Measurements from ENCODE around the gene TINAG.

DNA sequence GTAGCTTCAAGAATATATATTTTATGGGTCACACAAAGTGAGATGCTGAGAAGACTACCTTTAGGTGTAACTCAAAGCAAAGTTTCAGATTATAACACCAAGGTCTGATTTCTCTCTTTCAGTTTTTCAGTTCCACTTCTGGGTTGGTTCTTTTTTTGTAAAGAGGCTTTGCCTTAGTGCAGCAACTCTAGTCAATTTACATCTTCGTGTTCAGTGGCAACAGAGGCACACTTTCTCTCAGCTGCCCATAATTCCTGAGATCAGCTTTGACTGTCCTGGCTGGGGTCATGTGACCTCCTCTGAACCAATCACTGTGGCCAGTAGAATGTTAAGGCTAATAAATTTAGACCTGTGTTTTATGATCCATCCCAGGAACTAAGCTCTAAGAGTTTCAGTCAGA is 120.2 kb downstream of the TINAG start:
- TF ChIP-seq, protein P1, sequence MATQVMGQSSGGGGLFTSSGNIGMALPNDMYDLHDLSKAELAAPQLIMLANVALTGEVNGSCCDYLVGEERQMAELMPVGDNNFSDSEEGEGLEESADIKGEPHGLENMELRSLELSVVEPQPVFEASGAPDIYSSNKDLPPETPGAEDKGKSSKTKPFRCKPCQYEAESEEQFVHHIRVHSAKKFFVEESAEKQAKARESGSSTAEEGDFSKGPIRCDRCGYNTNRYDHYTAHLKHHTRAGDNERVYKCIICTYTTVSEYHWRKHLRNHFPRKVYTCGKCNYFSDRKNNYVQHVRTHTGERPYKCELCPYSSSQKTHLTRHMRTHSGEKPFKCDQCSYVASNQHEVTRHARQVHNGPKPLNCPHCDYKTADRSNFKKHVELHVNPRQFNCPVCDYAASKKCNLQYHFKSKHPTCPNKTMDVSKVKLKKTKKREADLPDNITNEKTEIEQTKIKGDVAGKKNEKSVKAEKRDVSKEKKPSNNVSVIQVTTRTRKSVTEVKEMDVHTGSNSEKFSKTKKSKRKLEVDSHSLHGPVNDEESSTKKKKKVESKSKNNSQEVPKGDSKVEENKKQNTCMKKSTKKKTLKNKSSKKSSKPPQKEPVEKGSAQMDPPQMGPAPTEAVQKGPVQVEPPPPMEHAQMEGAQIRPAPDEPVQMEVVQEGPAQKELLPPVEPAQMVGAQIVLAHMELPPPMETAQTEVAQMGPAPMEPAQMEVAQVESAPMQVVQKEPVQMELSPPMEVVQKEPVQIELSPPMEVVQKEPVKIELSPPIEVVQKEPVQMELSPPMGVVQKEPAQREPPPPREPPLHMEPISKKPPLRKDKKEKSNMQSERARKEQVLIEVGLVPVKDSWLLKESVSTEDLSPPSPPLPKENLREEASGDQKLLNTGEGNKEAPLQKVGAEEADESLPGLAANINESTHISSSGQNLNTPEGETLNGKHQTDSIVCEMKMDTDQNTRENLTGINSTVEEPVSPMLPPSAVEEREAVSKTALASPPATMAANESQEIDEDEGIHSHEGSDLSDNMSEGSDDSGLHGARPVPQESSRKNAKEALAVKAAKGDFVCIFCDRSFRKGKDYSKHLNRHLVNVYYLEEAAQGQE (IDR thresholded peaks at IDR 0.05; ENCODE audit: insufficient replicate concordance, low read depth) = no peak
- TF ChIP-seq, protein P2, sequence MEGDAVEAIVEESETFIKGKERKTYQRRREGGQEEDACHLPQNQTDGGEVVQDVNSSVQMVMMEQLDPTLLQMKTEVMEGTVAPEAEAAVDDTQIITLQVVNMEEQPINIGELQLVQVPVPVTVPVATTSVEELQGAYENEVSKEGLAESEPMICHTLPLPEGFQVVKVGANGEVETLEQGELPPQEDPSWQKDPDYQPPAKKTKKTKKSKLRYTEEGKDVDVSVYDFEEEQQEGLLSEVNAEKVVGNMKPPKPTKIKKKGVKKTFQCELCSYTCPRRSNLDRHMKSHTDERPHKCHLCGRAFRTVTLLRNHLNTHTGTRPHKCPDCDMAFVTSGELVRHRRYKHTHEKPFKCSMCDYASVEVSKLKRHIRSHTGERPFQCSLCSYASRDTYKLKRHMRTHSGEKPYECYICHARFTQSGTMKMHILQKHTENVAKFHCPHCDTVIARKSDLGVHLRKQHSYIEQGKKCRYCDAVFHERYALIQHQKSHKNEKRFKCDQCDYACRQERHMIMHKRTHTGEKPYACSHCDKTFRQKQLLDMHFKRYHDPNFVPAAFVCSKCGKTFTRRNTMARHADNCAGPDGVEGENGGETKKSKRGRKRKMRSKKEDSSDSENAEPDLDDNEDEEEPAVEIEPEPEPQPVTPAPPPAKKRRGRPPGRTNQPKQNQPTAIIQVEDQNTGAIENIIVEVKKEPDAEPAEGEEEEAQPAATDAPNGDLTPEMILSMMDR (IDR thresholded peaks at IDR 0.05; ENCODE audit: insufficient read depth, low read length) = no peak
- TF ChIP-seq POLR2AphosphoS5 (IDR thresholded peaks at IDR 0.05; ENCODE audit: low read depth) = no peak
- TF ChIP-seq GABPA (IDR thresholded peaks at IDR 0.05; ENCODE audit: low read depth) = no peak
- TF ChIP-seq SPI1 (IDR thresholded peaks at IDR 0.05; ENCODE audit: borderline replicate concordance, low read depth) = no peak
